H1 (cell line): ENCODE data around the gene ZNF14. TPM values are rescaled to one million over a fixed set of nuclear protein-coding genes. Genes with fewer than 3 reads are reported as not detected.

ENCODE experiments used
- CTCF ChIA-PET: fragments of 300-600 bp; sonication (Branson Sonifier 250); formaldehyde crosslinking; loops from one replicate; lab custom pipeline; 2021; ENCODE audit not compliant: partially characterized antibody; lab: Charles Lee
- POLR2A ChIA-PET: fragments of 300-600 bp; sonication (Branson Sonifier 250); formaldehyde crosslinking; loops from one replicate; lab custom pipeline; 2021; ENCODE audit warnings: inconsistent platforms; ENCODE audit not compliant: partially characterized antibody; lab: Charles Lee
- DNase-seq, 2 experiments: peaks; one replicate each; pipeline versions ENCODE4 v3.0.0 to v3.0.0-alpha.2; 2010 to 2022; ENCODE audit warnings: low spot score in 2 of 2, low read depth in 1 of 2, mixed read lengths in 1 of 2
- FAIRE-seq: peaks from 2 replicates; lab custom pipeline; 2011; peaks lifted over from hg19 to GRCh38; lab: Jason Lieb, UNC
- H2AFZ ChIP-seq: 2 replicates; pipeline ENCODE4 v1.8.1; 2012; ENCODE audit warnings: low read length, inconsistent platforms
- H2AK5ac ChIP-seq: 2 replicates; pipeline ENCODE4 v1.6.1; 2013; ENCODE audit warnings: low read depth, low read length
- H2BK120ac ChIP-seq: replicated peaks from 2 replicates; pipeline ENCODE3; 2013; ENCODE audit warnings: low read depth, low read length, inconsistent platforms
- H2BK12ac ChIP-seq: 2 replicates; pipeline ENCODE4 v1.6.1; 2013; ENCODE audit warnings: low read depth, low read length
- H2BK15ac ChIP-seq: 2 replicates; pipeline ENCODE4 v1.6.1; 2013; ENCODE audit warnings: low read length
- H2BK20ac ChIP-seq: 2 replicates; pipeline ENCODE4 v1.6.1; 2013; ENCODE audit warnings: low read length
- H2BK5ac ChIP-seq: 2 replicates; pipeline ENCODE4 v1.6.1; 2013; ENCODE audit warnings: low read depth, low read length
- H3K14ac ChIP-seq: 2 replicates; pipeline ENCODE4 v1.6.1; 2013; ENCODE audit warnings: inconsistent platforms; ENCODE audit not compliant: insufficient read length
- H3K18ac ChIP-seq: 2 replicates; pipeline ENCODE4 v1.6.1; 2013; ENCODE audit warnings: low read length; ENCODE audit errors: extremely low read depth
- H3K23ac ChIP-seq: 2 replicates; pipeline ENCODE4 v1.6.1; 2013; ENCODE audit warnings: inconsistent platforms; ENCODE audit not compliant: insufficient read length
- H3K23me2 ChIP-seq: 2 replicates; pipeline ENCODE4 v1.6.1; 2013; ENCODE audit warnings: low read depth, low read length
- H3K27ac ChIP-seq: 2 replicates; pipeline ENCODE4 v1.6.1; 2011; ENCODE audit warnings: low read depth, low read length, inconsistent platforms
- H3K27me3 ChIP-seq, 4 experiments: replicated peaks in 1 of 4; 1 replicate in 1 of 4; 2 replicates in 3 of 4; pipeline versions ENCODE4 v1.6.1 to v1.8.1; 2011 to 2013; ENCODE audit warnings: low read length in 3 of 4, mild to moderate bottlenecking in 3 of 4, inconsistent platforms in 2 of 4, mixed read lengths in 2 of 4, moderate library complexity in 1 of 4; ENCODE audit not compliant: control insufficient read depth in 3 of 4, insufficient read depth in 3 of 4; ENCODE audit errors: extremely low read depth in 1 of 4
- H3K36me3 ChIP-seq, 4 experiments: 2 replicates each; pipeline versions ENCODE4 v1.6.1 to v1.8.1; 2011 to 2013; ENCODE audit warnings: mild to moderate bottlenecking in 4 of 4, low read length in 3 of 4, moderate library complexity in 2 of 4, control low read depth in 1 of 4, inconsistent platforms in 1 of 4; ENCODE audit not compliant: insufficient read depth in 4 of 4, control insufficient read depth in 2 of 4
- H3K4ac ChIP-seq: replicated peaks from 2 replicates; pipeline ENCODE3; 2013; ENCODE audit warnings: low read length, low read depth, mixed read lengths, inconsistent platforms; ENCODE audit not compliant: insufficient read length
- H3K4me1 ChIP-seq, 4 experiments: replicated peaks in 1 of 4; 1 replicate in 1 of 4; 2 replicates in 3 of 4; pipeline versions ENCODE4 v1.6.1 to v1.8.1; 2011 to 2013; ENCODE audit warnings: low read length in 3 of 4, inconsistent platforms in 2 of 4, mixed read lengths in 1 of 4; ENCODE audit not compliant: insufficient read depth in 4 of 4, control insufficient read depth in 3 of 4
- H3K4me2 ChIP-seq, 2 experiments: 2 replicates each; pipeline versions ENCODE4 v1.6.1 to v1.8.1; 2011 to 2013; ENCODE audit warnings: low read depth in 2 of 2, low read length in 2 of 2, control low read depth in 1 of 2, inconsistent platforms in 1 of 2, mild to moderate bottlenecking in 1 of 2; ENCODE audit not compliant: insufficient read depth in 1 of 2
- H3K4me3 ChIP-seq, 4 experiments: fragments of 200-600, 300-600 bp in 1 of 4; sonication (generic), shearing (Covaris generic), sonication (Bioruptor Twin) in 1 of 4; 2 replicates each; pipeline versions ENCODE4 v1.5.1 to v1.8.1; 2011 to 2016; ENCODE audit warnings: low read length in 4 of 4, low read depth in 3 of 4, control low read depth in 2 of 4, inconsistent platforms in 2 of 4, mild to moderate bottlenecking in 2 of 4, mixed read lengths in 1 of 4, moderate library complexity in 1 of 4; ENCODE audit not compliant: insufficient read depth in 2 of 4; ENCODE audit errors: extremely low read depth in 1 of 4
- H3K56ac ChIP-seq: replicated peaks from 2 replicates; pipeline ENCODE3; 2013; ENCODE audit warnings: low read depth, mild to moderate bottlenecking, mixed read lengths, low read length, inconsistent platforms; ENCODE audit not compliant: insufficient read length
- H3K79me1 ChIP-seq: 2 replicates; pipeline ENCODE4 v1.6.1; 2013; ENCODE audit warnings: low read depth, low read length, control low read depth
- H3K79me2 ChIP-seq, 2 experiments: 2 replicates each; pipeline versions ENCODE4 v1.6.1 to v1.8.1; 2012 to 2013; ENCODE audit warnings: low read length in 2 of 2, mild to moderate bottlenecking in 2 of 2, inconsistent platforms in 1 of 2; ENCODE audit not compliant: insufficient read depth in 2 of 2, control insufficient read depth in 1 of 2
- H3K9ac ChIP-seq, 4 experiments: replicated peaks in 1 of 4; 1 replicate in 1 of 4; 2 replicates in 3 of 4; pipeline versions ENCODE4 v1.6.1 to v1.8.1; 2011 to 2013; ENCODE audit warnings: low read depth in 3 of 4, low read length in 3 of 4, control low read depth in 2 of 4, mild to moderate bottlenecking in 2 of 4, moderate library complexity in 2 of 4, inconsistent platforms in 1 of 4; ENCODE audit errors: extremely low read depth in 1 of 4
- H3K9me3 ChIP-seq, 2 experiments: 2 replicates each; pipeline versions ENCODE4 v1.6.1 to v1.8.1; 2012 to 2013; ENCODE audit warnings: mild to moderate bottlenecking in 2 of 2, moderate library complexity in 2 of 2, control low read depth in 1 of 2, inconsistent platforms in 1 of 2, low read depth in 1 of 2, low read length in 1 of 2, mixed read lengths in 1 of 2; ENCODE audit not compliant: insufficient read depth in 2 of 2
- H4K20me1 ChIP-seq, 2 experiments: replicated peaks in 1 of 2; 2 replicates each; pipeline versions ENCODE3 to v1.8.1; 2011 to 2013; ENCODE audit warnings: inconsistent platforms in 2 of 2, low read length in 2 of 2, mild to moderate bottlenecking in 1 of 2; ENCODE audit not compliant: insufficient read depth in 2 of 2, control insufficient read depth in 1 of 2
- H4K5ac ChIP-seq: 2 replicates; pipeline ENCODE4 v1.6.1; 2013; ENCODE audit warnings: low read length, low read depth, mixed read lengths, inconsistent platforms; ENCODE audit not compliant: insufficient read length
- H4K8ac ChIP-seq: 2 replicates; pipeline ENCODE4 v1.8.0; 2013; ENCODE audit warnings: mild to moderate bottlenecking, moderate library complexity, low read length, inconsistent platforms; ENCODE audit not compliant: insufficient read depth; ENCODE audit errors: extremely low read depth
- H4K91ac ChIP-seq: replicated peaks from 2 replicates; pipeline ENCODE3; 2013; ENCODE audit warnings: low read length, mixed read lengths, inconsistent platforms; ENCODE audit not compliant: insufficient read length
- CEBPB ChIP-seq: IDR thresholded peaks from 2 replicates; pipeline ENCODE4 v1.6.1; 2012; ENCODE audit warnings: low read depth, low read length
- EGR1 ChIP-seq: IDR thresholded peaks from 2 replicates; pipeline ENCODE4 v1.6.1; 2011; ENCODE audit warnings: low read depth, low read length, borderline replicate concordance
- EZH2 ChIP-seq: fragments of 200-600 bp; sonication (generic); IDR thresholded peaks from 2 replicates; pipeline ENCODE4 v1.7.1; 2012; ENCODE audit warnings: low read depth, mild to moderate bottlenecking, moderate library complexity, low read length, inconsistent platforms; ENCODE audit not compliant: severe bottlenecking
- FOSL1 ChIP-seq: IDR thresholded peaks from 2 replicates; pipeline ENCODE4 v1.6.1; 2011; ENCODE audit warnings: mild to moderate bottlenecking, low read depth, low read length, moderate library complexity; ENCODE audit not compliant: insufficient read depth
- POU5F1 ChIP-seq: IDR thresholded peaks from 2 replicates; pipeline ENCODE4 v1.6.1; 2011; ENCODE audit warnings: low read depth, mild to moderate bottlenecking, low read length, moderate library complexity
- RAD21 ChIP-seq, 2 experiments: IDR thresholded peaks in 1 of 2; conservative IDR thresholded peaks in 1 of 2; 2 replicates each; pipeline ENCODE4 v1.6.1; 2011; ENCODE audit warnings: low read depth in 2 of 2, low read length in 2 of 2, improper control_type of control experiment in 1 of 2, inconsistent platforms in 1 of 2, mild to moderate bottlenecking in 1 of 2, moderate library complexity in 1 of 2
- RBBP5 ChIP-seq: IDR thresholded peaks from 2 replicates; pipeline ENCODE4 v1.7.1; 2012; ENCODE audit warnings: low read depth, mild to moderate bottlenecking, inconsistent platforms, low read length, moderate library complexity, borderline replicate concordance
- SIN3A ChIP-seq, 2 experiments: IDR thresholded peaks in 1 of 2; conservative IDR thresholded peaks in 1 of 2; 2 replicates each; pipeline ENCODE4 v1.6.1; 2011 to 2012; ENCODE audit warnings: low read length in 2 of 2, improper control_type of control experiment in 1 of 2, low read depth in 1 of 2, mild to moderate bottlenecking in 1 of 2
- SIRT6 ChIP-seq: IDR thresholded peaks from one replicate; pipeline ENCODE4 v1.7.1; 2012; ENCODE audit warnings: low read length, inconsistent platforms
- SP4 ChIP-seq: IDR thresholded peaks from 2 replicates; pipeline ENCODE4 v1.6.1; 2012; ENCODE audit warnings: low read length, inconsistent platforms
- USF2 ChIP-seq: IDR thresholded peaks from 2 replicates; pipeline ENCODE4 v1.6.1; 2011; ENCODE audit warnings: low read length, improper control_type of control experiment
- WGBS, 2 experiments: shearing (Covaris generic) in 1 of 2; methylation state at CpG; one replicate each; pipeline versions ENCODE4 v1.1.6 to v1.1.7; 2013 to 2015; ENCODE audit warnings: low lambda C conversion rate in 2 of 2, mixed read lengths in 2 of 2, inconsistent platforms in 1 of 2, low coverage in 1 of 2, missing lambda C conversion rate in 1 of 2; ENCODE audit not compliant: insufficient replicate concordance in 2 of 2, insufficient coverage in 1 of 2, insufficient read length in 1 of 2; ENCODE audit errors: extremely low coverage in 1 of 2, missing lambda C conversion rate in 1 of 2; 5-methylcytosine and 5-hydroxymethylcytosine counted together
- polyA plus RNA-seq, 7 experiments: library from polyadenylated mRNA; depleted of rRNA in 3 of 7; stranded (reverse) in 5 of 7; unstranded in 2 of 7; fragments of >200 nt in 5 of 7; fragments of 200-250 nt in 2 of 7; gene quantifications; 1 replicate in 5 of 7; 2 replicates in 1 of 7; 4 replicates in 1 of 7; pipeline versions ENCODE4 v1.2.1 to v1.2.3, GENCODE V29; 2011 to 2013; ENCODE audit warnings: missing spikeins in 2 of 7, mixed read lengths in 2 of 7
- total RNA-seq: library from RNA; stranded (reverse); fragmentation: NEBNext Ultra II Directional; extraction: Animal tissue kit (Norgen Biotek cat#: 25700); gene quantifications from 2 replicates; pipeline ENCODE4 v1.2.1, GENCODE V29; 2021

ZNF14 gene
- total and polyA plus RNA-seq, 2 of the 8 experiments (the other 6 are each of a cell fraction or from before 2014, with no cell fraction given), result 1.00 to 7.4 TPM

DNA sequence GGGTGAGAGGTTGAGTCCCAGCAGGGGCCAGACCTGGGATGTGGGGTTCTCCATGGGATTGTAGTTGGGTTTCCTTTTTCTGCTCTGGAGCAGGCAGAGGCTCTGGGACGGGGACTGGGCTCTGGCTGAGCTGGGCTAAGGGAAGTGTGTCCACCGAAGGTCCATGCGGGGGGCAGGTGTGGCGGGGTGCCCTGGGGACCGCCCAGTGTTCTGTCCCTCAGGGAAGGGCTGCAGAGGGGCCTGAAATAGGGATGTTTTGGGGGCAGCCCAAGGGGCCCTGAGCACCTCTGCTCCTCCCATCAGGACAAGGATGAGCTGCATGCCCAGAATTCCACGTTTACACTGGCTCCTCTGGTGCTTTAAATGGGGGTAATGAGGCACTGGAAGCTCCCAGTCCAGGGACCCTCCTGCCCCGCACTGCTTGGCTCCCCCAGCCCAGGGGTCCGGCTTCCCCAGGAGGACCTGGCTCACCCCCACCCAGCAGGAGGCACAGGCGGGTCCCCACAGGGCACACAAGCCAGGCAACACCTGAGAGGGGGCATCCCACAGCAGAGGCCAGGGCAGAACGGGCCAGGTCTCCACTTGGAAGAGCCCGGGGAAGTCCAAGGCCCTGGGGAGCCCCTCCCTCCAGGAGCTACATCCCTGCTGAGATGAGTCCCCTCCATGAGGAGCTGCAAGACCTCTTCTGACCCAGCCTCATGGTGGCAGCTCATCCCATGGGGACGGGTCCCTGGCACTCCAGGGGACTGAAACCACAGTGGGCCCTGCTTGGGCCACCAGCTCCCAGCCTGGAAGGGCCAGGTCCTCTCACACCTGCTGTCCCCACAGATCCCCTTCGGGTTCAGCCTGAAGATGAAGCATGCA, 14.7 kb upstream of the ZNF14 start:
- no peaks in the 10 kb centered on the region for H3K79me1 ChIP-seq
- no peak overlapping the region for H2BK15ac ChIP-seq
- no peak overlapping the region for H3K56ac ChIP-seq
- no peak overlapping the region for H4K8ac ChIP-seq
- ChIA-PET POLR2A (no interaction called here), CTCF (interaction anchor here (1.0 to 1.3 kb wide), 2 partner anchors 9 to 16 kb away, joined by 3 read pairs; no protein-coding TSS in a partner anchor)
- no peak overlapping the region for H3K23ac ChIP-seq
- H3K79me2 ChIP-seq, result no peaks in the 10 kb centered on the region
- H3K14ac ChIP-seq, result no peak overlapping the region
- DNase-seq, result no peak
- peaks cover 6 to 18% of the 10 kb centered on the region in 2 experiments; a peak in 1 of 4 replicates for H3K9me3 ChIP-seq
- no peak overlapping the region for H2BK5ac ChIP-seq
- WGBS, 2 experiments, result 94% methylated on average over 12 of the region's 13 CpGs; no CpG with 5 or more reads in 1 of the 2 experiments
- H2BK20ac ChIP-seq, result no peak overlapping the region
- H3K4me1 ChIP-seq, result no peaks in the 10 kb centered on the region
- H3K27ac ChIP-seq, result no peak overlapping the region
- no peaks in the 10 kb centered on the region for H3K36me3 ChIP-seq
- no peak overlapping the region for H3K4me3 ChIP-seq
- no peak overlapping the region for H4K91ac ChIP-seq
- H2BK120ac ChIP-seq, result no peak overlapping the region
- H3K27me3 ChIP-seq, result 0 out of 7 replicates have a peak, but pooled peaks cover 0 to 2% (median 0%) of the 10 kb centered on the region in 4 experiments
- no peak for FAIRE-seq
- no peak overlapping the region for H3K18ac ChIP-seq
- no peaks in the 10 kb centered on the region for H3K23me2 ChIP-seq
- H4K20me1 ChIP-seq, result no peaks in the 10 kb centered on the region
- H3K9ac ChIP-seq, result no peak overlapping the region
- no peak overlapping the region for H2AK5ac ChIP-seq
- no peak overlapping the region for H3K4me2 ChIP-seq
- no peak overlapping the region for H4K5ac ChIP-seq
- H2AFZ ChIP-seq, result no peak overlapping the region
- H3K4ac ChIP-seq, result no peak overlapping the region
- no peak overlapping the region for H2BK12ac ChIP-seq
- TF ChIP-seq CEBPB (no peak), EGR1 (no peak), SIRT6 (no peak), SP4 (no peak), USF2 (no peak), FOSL1 (no peak), SIN3A (conservative IDR thresholded peaks at IDR 0.05 in 1 of 2, IDR thresholded peaks at IDR 0.05 in 1 of 2; ENCODE audit: low read depth in 1 of 2, low read length in 2 of 2) (no peak), POU5F1 (no peak), RBBP5 (no peak), EZH2 (no peak), RAD21 (IDR thresholded peaks at IDR 0.05 in 1 of 2, conservative IDR thresholded peaks at IDR 0.05 in 1 of 2; ENCODE audit: low read depth in 2 of 2, low read length in 2 of 2) (no peak)
